GM12878 (cell line): ENCODE measurements around the gene FAM219A.

Experiments
- FOXM1 ChIP-seq: IDR thresholded peaks from 2 replicates; pipeline ENCODE4 v1.6.1; 2012; ENCODE audit warnings: low read depth, mild to moderate bottlenecking, inconsistent platforms, low read length, moderate library complexity
- HCFC1 ChIP-seq: fragments of 150-350 bp; IDR thresholded peaks from 2 replicates; pipeline ENCODE4 v1.6.1; 2014; ENCODE audit warnings: low read length
- NFYA ChIP-seq: IDR thresholded peaks from 2 replicates; pipeline ENCODE4 v1.6.1; 2011; ENCODE audit warnings: low read depth, mild to moderate bottlenecking, low read length, improper control_type of control experiment, borderline replicate concordance
- USF1 ChIP-seq: IDR thresholded peaks from 2 replicates; pipeline ENCODE4 v1.6.1; 2011; ENCODE audit warnings: borderline replicate concordance, low read depth, mild to moderate bottlenecking, moderate library complexity, mixed read lengths, low read length; ENCODE audit not compliant: insufficient read depth; ENCODE audit errors: extremely low read length

GRCh38 chr9:34463901-34464232, 5.5 kb upstream of the FAM219A start:
- no peak for TF ChIP-seq NFYA
- no peak for TF ChIP-seq HCFC1
- no peak for TF ChIP-seq FOXM1
- no peak for TF ChIP-seq USF1
